Stimulated activated CD8-positive, alpha-beta memory T cell treated with anti-CD3 and anti-CD28 coated beads, Interleukin-12 subunit alpha, Interleukin-12 subunit beta, amount 100 ng/mL, for 24 hours (primary cell): ENCODE measurements around the gene GSTO2.

ENCODE experiments used
- DNase-seq: peaks from one replicate; pipeline ENCODE4 v3.0.0-alpha.2; 2020; ENCODE audit errors: extremely low read depth

Gene GSTO2

GRCh38 chr10:104339469-104340110 is 70.6 kb downstream of the GSTO2 start:
- DNase-seq: no peak

DNA sequence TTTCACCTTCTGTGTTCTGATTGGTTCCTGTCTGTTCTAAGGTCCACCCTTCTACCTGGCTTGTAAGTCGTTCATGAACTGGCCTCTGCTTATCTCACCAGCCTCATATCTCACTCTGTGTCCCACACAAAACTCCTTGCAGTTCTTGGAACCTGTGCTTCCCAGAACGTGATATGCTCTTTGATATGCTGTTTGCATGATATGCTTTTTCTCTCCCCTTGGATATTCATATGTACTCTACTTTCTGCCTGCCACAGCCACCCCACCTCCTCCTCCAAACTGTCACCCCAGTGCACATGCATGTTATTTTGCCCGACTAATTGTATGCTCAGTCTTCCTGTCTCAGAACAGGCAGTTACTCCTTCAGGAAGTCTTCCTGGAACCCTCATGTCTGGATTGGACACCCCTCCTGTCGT is 71.1 kb downstream of the GSTO2 start:
- DNase-seq: no peak

GRCh38 chr10:104340641-104341040 is 71.7 kb downstream of the GSTO2 start:
- no peak for DNase-seq

- DNase-seq: no peak
These were observed 74.0 kb downstream of the GSTO2 start for GRCh38 chr10:104342941-104343411.

- DNase-seq: no peak
These were observed 75.2 kb downstream of the GSTO2 start for GRCh38 chr10:104344219-104344618.

GRCh38 chr10:104345515-104345914 is 76.5 kb downstream of the GSTO2 start:
- DNase-seq: no peak

DNA sequence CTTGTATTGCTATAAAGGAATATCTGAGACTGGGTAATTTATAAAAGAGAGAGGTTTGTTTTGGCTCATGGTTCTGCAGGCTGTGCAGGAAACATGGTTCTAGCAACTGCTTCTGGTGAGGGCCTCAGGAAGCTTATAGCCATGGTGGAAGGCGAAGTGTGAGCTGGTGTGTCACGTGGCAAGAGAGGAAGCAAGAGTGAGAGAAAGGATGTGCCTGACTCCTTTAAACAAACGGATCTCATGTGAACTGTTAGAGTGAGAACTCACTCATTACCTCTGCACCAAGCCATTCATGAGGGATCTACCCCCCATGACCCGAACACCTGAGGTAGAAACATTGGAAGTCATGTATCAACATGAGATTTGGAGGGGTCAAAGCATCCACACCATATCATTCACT is 77.0 kb downstream of the GSTO2 start:
- no peak for DNase-seq

GRCh38 chr10:104347295-104348045 is 78.5 kb downstream of the GSTO2 start:
- no peak for DNase-seq

DNA sequence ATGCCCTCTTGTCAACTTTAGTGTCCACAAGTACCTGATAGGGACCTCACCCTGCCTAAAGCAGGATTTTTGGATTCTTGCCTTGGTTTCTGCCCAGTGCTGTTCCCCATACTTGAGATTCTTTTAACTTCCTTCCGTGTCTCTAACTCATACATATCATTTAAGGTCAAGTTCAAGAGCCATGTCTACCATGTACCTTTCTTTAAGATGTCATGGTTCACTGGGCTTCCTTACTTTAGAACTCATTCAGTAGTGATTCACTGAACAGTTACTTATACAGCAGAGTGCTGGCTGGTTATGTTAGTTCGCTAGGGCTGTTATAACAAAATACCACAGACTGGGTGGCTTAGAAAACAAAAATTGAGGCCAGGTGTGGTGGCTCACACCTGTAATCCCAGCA is 79.6 kb downstream of the GSTO2 start:
- no peak for DNase-seq

DNA sequence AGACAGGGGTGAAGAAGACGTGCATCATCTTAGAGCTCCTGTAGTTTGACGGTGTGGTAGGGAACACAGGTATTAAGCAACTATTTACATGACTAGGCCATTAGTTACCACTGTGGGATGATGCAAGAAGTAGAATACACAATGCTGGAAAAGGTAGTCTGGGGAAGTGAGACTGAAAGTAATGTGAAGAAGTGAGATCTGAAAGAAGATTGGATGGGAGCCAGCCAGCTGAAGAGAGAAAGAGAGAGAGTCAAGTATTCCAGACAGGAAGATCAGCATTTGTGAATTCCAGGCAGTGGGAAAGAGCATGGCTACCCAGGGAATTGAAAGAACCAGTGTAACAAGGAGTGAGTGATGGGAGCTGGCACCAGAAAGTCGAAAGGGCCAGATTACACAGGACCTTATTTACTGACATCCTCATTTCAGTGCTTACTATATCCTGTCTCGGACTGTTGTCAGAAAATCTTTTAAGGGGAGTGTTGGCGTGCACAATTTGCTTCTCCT is 80.7 kb downstream of the GSTO2 start:
- DNase-seq: no peak

DNA sequence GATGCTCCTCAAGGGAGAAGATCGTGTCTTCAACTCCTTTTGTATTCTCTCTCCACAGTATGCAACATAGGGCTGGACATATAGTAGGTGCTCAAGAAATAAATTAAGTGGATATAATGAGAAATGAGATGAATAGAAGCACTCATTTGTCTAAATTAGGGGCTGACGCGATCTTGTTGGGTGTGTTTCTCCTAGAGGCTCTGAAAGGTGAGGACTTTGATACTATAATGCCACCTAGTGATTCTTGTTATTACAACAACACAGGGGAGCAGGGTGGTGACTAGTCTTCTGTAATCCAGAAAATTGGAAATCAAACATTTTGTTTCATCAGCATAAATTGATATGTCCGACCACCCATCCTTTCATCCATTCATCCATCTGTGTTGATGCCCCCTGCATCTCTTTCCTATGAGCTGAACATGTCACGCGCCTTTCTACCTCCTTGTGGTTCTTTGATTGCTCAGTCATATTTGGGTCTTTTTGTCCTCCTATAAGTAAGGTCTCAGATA is 81.2 kb downstream of the GSTO2 start:
- no peak for DNase-seq

DNA sequence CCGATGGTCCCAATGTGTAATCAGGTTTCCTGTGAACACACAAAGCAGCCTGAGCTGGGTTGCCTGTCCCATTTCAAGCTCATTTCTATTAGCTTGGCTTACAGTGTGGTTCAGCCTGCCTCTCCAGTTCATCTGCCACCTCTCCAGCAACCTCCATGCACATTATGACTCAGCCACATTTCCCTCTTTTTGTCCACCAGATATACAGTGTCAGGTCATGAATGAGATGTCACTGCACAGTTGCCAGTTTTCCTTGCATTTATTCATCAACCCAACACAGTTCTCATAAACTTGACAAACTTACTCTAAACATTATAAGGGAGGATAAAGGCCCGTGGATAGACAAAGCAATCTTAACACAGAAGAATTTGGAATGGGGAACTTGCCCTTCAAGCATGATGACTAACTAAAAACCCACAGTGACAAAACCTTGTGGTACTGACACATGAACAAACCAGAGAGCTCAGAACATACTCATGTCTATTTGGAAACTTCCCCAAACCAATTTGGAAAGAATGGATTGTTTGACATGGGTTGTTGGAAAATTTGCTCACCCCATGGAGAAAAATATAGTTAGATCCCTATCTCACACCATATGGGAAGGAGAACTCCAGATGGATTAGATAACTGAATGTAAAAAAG is 82.2 kb downstream of the GSTO2 start:
- no peak for DNase-seq

GRCh38 chr10:104351919-104352318 is 82.9 kb downstream of the GSTO2 start:
- no peak for DNase-seq

DNA sequence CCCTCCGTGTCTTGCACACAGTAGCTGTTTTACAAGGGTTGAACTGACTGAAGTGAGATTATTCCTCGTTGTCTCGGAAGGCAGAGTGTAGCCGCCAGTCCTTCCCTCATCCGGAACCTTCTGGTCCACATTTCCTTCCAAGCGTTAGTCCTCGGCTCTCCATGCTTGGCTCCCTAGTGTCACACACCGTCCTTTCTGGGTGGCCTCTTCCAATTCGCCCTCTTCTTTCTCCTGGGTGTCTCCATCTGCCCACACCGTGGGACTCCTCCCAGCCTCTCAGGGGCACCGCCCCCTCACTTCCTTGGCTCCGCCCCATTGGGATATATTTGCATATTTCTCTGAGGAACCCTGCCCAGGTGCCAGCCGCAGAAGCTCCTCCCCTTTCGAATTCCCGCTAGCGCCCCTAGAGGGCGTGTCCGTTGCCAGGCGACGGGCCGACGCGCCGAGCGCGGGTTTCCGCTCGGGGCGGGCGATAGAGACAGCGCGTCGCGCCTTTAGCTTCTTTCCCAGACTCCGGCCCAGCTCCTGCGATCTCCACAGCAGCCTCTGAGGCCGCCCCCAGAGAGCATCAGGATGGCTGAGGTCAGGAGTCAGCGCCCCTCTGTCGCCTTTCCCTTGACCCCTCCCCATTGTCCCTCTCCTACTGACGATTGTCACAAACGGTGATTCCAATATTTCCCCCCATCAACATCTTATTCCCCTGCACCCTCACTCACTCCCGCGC is 84.5 kb downstream of the GSTO2 start, which contains the start of gene CFAP58:
CFAP58 (plus strand) TSS at position 509 of the 724 bp plus-strand sequence; CDS start at position 574, 65 bp downstream.
- DNase-seq: peak; percentile 63
